Type B pancreatic cell (in vitro differentiated cells): ENCODE measurements around the gene LRTM2. TPM values are rescaled to one million over a fixed set of nuclear protein-coding genes. Genes with fewer than 3 reads are reported as not detected.

Experiments used
- DNase-seq: peaks from one replicate; pipeline ENCODE4 v3.0.0; 2021; ENCODE audit warnings: mixed read lengths; ENCODE audit not compliant: unreplicated experiment; ENCODE audit errors: extremely low spot score
- H3K27ac Mint-ChIP-seq: 2 replicates; pipeline ENCODE4 v1.8.0; 2021; ENCODE audit warnings: mild to moderate bottlenecking, mixed read lengths
- H3K27me3 Mint-ChIP-seq: 2 replicates; pipeline ENCODE4 v1.8.0; 2021; ENCODE audit warnings: mixed read lengths
- H3K36me3 Mint-ChIP-seq: 2 replicates; pipeline ENCODE4 v1.8.0; 2021; ENCODE audit warnings: mixed read lengths
- H3K4me1 Mint-ChIP-seq: one replicate; pipeline ENCODE4 v1.8.0; 2021; ENCODE audit warnings: mixed read lengths; ENCODE audit not compliant: unreplicated experiment
- H3K4me3 Mint-ChIP-seq: 2 replicates; pipeline ENCODE4 v1.8.0; 2021; ENCODE audit warnings: mild to moderate bottlenecking, mixed read lengths
- H3K9me3 Mint-ChIP-seq: 2 replicates; pipeline ENCODE4 v1.8.0; 2021; ENCODE audit warnings: mixed read lengths
- CTCF ChIP-seq: fragments of 200-600 bp; sonication (generic); conservative IDR thresholded peaks from 2 replicates; pipeline ENCODE4 v1.5.0; 2021; ENCODE audit warnings: antibody characterized with exemption, mild to moderate bottlenecking
- total RNA-seq: library from RNA; stranded (reverse); gene quantifications from 2 replicates; pipeline ENCODE4 v1.2.1, GENCODE V29; 2021; ENCODE audit warnings: low replicate concordance

Gene LRTM2
- total RNA-seq, 1 donor from 2014 or later: 0.12 TPM

GRCh38 chr12:1872001-1872400 lies 51.6 kb downstream of the LRTM2 start:
- Mint-ChIP-seq H3K4me1 (no peaks in the 10 kb centered on the region), H3K9me3 (no peaks in the 10 kb centered on the region), H3K36me3 (no peaks in the 10 kb centered on the region), H3K4me3 (no peak overlapping the region), H3K27ac (no peak overlapping the region), H3K27me3 (peaks cover 73% of the 10 kb centered on the region)
- no peak for TF ChIP-seq CTCF
- peak; percentile 32 for DNase-seq

DNA sequence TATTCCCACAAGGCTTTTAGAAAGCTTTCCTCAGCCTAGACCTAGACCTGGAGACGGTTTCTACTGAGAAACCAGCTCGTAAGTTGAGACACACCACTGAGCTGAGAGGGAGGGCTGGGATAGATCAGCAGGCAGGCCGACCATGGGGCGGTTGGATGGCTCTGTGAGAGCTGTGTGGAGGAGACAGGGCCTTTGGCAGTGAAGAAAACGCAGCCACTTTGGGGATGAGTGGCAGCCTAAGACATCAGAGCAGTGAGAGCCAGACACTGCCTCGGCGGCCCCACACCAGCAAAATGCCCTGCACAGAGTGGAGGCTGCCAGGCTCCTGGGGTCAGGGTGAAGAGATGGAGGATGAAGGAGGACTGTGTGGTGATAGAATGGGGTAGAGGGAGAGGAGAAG lies 52.1 kb downstream of the LRTM2 start:
- H3K9me3 Mint-ChIP-seq: no peaks in the 10 kb centered on the region
- DNase-seq: peak; percentile 59
- no peak for TF ChIP-seq CTCF
- H3K4me1 Mint-ChIP-seq: no peaks in the 10 kb centered on the region
- H3K27ac Mint-ChIP-seq: no peak overlapping the region
- H3K27me3 Mint-ChIP-seq: peaks cover 73% of the 10 kb centered on the region
- no peaks in the 10 kb centered on the region for H3K36me3 Mint-ChIP-seq
- H3K4me3 Mint-ChIP-seq: no peak overlapping the region

DNA sequence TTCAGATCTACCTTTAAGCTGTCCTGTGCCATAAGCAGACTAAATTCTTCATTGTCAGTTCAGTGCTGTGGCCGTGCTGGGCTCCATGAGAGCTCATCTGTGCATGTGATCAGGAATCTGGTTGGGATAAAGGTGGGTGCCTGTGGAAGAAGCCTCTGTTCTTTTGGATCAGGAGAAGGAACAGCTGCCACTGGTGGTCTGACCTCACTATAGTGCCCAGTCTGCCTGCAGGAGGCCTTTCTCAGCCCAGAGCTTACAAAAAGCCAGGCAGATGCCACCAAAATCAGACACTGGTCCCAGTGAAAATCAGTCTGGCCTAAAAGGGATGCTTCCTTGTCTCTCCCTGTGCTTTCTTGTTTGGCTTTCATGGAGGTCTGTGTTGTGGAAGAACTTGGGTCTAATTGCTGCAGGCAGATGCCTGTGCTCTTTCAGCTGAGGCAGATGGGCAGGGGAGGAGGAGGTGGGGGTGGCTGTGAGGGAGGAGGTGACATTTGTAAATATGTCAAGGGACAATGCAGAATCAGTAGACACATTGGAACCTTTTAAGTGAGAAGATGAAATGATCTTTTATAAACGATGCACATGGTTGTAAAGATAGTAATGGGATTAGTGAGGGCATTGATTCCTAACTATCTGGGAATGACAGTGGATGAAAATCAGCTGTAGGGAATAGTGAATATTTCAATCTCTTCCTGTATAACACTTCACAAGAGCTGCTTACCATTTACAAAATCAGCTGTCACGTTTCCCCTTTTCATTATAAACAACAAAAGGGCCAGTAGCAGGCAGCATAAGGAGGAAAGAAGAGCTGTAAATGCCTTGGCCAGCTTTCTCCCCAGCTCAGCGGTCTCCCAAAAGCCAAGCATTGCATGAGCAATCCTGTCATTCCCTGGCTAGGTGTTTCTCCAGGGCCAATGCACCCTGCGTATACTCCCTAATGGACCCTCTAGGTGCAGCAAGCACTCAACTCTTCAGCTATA lies 53.5 kb downstream of the LRTM2 start:
- Mint-ChIP-seq H3K27me3 (peaks cover 63% of the 10 kb centered on the region), H3K4me3 (no peak overlapping the region), H3K36me3 (no peaks in the 10 kb centered on the region), H3K27ac (no peak overlapping the region), H3K9me3 (no peaks in the 10 kb centered on the region), H3K4me1 (no peaks in the 10 kb centered on the region)
- no peak for TF ChIP-seq CTCF
- peak; percentile 24 for DNase-seq

GRCh38 chr12:1875608-1876007 lies 55.2 kb downstream of the LRTM2 start:
- H3K27me3 Mint-ChIP-seq: peaks cover 51% of the 10 kb centered on the region
- DNase-seq: peak; percentile 36
- no peaks in the 10 kb centered on the region for H3K9me3 Mint-ChIP-seq
- H3K4me1 Mint-ChIP-seq: no peaks in the 10 kb centered on the region
- no peak for TF ChIP-seq CTCF
- H3K27ac Mint-ChIP-seq: no peak overlapping the region
- no peak overlapping the region for H3K4me3 Mint-ChIP-seq
- no peaks in the 10 kb centered on the region for H3K36me3 Mint-ChIP-seq

GRCh38 chr12:1876086-1876485 lies 55.7 kb downstream of the LRTM2 start:
- Mint-ChIP-seq H3K27ac (no peak overlapping the region), H3K27me3 (peaks cover 50% of the 10 kb centered on the region), H3K4me1 (no peaks in the 10 kb centered on the region), H3K4me3 (no peak overlapping the region), H3K36me3 (no peaks in the 10 kb centered on the region), H3K9me3 (no peaks in the 10 kb centered on the region)
- no peak for DNase-seq
- TF ChIP-seq CTCF: no peak
